Right atrium auricular region (tissue), 2 donors: ENCODE results near the gene LAD1. TPM values are rescaled to one million over a fixed set of nuclear protein-coding genes. Genes with fewer than 3 reads are reported as not detected.

ENCODE experiments used
- DNase-seq: peaks from one replicate; pipeline ENCODE4 v3.0.0-alpha.2; 2019; ENCODE audit warnings: low spot score
- H3K27ac ChIP-seq, 2 donors: fragments of 200-600 bp; sonication (generic); 1 replicate in 1 of 2; 2 replicates in 1 of 2; pipeline ENCODE4 v1.5.1; 2016 to 2019
- H3K27me3 ChIP-seq, 2 donors: fragments of 200-600 bp; sonication (generic); one replicate each; pipeline versions ENCODE4 v1.5.1 to v1.6.0; 2017 to 2019
- H3K36me3 ChIP-seq: fragments of 200-600 bp; sonication (generic); one replicate; pipeline ENCODE4 v1.5.1; 2016
- H3K4me1 ChIP-seq, 2 donors: fragments of 200-600 bp; sonication (generic); one replicate each; pipeline versions ENCODE4 v1.5.1 to v1.6.0; 2017 to 2019
- H3K4me3 ChIP-seq, 2 donors: fragments of 200-600 bp; sonication (generic); 1 replicate in 1 of 2; 2 replicates in 1 of 2; pipeline ENCODE4 v1.5.1; 2017 to 2019; ENCODE audit warnings: mild to moderate bottlenecking in 1 of 2, moderate library complexity in 1 of 2
- H3K9me3 ChIP-seq, 2 donors: fragments of 200-600 bp; sonication (generic); one replicate each; pipeline ENCODE4 v1.5.1; 2019
- total RNA-seq, 2 donors: library from RNA; depleted of rRNA; stranded (reverse); fragments of >200 nt; gene quantifications; one replicate each; pipeline ENCODE4 v1.1.0, GENCODE V29; 2016
- TF ChIP-seq, protein P1 (sequence below), 2 donors: fragments of 200-600 bp; sonication (generic); IDR thresholded peaks; one replicate each; pipeline ENCODE4 v1.5.1; 2019; ENCODE audit warnings: antibody characterized with exemption in 2 of 2

LAD1 gene
- total RNA-seq, 2 donors from 2014 or later: 1.4 to 8.8 TPM

DNA sequence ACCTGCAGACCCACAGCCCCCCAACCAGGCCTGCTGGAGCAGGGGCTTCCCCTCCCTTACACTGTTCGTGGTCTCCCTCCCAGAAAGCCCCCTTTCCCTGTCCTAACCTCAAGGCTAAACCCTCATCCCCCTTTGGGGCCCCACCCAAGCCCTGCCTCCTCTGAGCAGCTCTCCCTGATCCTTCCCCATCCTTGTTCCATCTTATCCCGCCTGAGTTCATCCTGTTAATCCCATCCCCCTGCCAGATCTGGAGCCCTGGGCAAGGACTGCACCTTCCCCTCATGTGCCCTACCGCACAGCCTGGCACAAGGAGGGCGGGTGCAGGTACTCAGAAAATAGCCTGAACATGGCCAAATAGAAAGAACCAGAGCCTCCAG, 14.7 kb downstream of the LAD1 start:
- Histone ChIP-seq H3K27ac (peak overlapping the region; percentile 76 to 92), H3K9me3 (no peaks in the 10 kb centered on the region), H3K27me3 (no peaks in the 10 kb centered on the region), H3K36me3 (no peaks in the 10 kb centered on the region), H3K4me3 (no peak overlapping the region), H3K4me1 (peaks cover 0 to 44% of the 10 kb centered on the region in 2 donors)
- DNase-seq: no peak
- TF ChIP-seq, protein P1, sequence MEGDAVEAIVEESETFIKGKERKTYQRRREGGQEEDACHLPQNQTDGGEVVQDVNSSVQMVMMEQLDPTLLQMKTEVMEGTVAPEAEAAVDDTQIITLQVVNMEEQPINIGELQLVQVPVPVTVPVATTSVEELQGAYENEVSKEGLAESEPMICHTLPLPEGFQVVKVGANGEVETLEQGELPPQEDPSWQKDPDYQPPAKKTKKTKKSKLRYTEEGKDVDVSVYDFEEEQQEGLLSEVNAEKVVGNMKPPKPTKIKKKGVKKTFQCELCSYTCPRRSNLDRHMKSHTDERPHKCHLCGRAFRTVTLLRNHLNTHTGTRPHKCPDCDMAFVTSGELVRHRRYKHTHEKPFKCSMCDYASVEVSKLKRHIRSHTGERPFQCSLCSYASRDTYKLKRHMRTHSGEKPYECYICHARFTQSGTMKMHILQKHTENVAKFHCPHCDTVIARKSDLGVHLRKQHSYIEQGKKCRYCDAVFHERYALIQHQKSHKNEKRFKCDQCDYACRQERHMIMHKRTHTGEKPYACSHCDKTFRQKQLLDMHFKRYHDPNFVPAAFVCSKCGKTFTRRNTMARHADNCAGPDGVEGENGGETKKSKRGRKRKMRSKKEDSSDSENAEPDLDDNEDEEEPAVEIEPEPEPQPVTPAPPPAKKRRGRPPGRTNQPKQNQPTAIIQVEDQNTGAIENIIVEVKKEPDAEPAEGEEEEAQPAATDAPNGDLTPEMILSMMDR (IDR thresholded peaks at IDR 0.05): no peak

DNA sequence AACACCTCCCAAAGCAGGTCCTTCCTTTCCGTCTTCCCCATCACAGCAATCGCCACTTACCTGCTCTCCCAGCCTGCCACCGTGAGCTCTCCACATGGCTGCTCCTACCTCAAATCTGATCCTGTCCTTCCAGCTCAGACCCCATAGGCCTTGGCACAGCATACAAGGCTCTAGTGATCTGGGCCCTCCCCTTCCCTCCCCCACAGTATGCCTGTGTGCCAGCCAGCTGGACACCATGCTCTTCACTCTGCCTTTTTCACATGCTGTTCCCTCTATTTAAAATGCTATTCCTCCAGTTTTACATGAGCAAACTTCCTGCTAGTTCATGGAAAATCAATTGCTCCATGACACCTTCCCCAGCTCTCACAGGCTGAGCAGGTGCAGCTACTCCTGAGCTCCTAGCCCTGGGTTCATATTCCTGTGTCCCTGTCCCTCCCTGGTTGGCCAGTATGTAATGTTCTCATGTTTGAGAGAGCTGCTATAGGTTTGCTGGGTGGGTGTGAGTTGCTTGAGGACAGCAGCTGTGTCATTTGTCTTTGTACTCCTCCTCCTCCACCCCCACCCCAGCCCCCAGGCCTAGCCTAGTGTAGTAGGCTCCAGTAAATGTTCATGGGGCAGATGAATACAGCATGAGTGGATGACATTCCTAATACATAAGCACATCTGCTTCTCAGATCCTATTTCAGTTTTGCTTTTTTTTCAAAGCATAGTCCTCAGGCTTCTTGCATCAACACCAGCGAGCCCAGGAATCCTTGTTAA, 15.3 kb downstream of the LAD1 start:
- no peak for DNase-seq

DNA sequence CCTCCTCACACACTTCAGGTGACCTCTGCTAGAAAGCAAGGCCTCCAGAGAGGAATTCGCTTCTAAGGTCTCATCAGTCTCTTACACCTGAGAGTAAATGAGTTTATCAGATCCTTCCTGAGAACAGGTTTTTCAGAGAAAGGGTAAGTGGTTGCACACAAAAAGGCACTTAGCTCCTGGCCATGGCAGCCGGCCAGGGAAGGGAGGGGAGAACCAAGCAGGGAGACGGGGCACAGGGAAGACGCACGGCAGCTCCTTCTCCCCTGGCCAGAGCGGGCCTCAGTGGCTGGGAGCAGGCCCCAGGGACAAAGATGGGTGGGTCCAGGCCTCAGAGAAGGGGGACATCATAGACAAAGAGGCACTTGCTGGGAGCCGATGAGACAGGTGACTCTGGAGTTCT, 18.0 kb downstream of the LAD1 start:
- TF ChIP-seq, protein P1 (IDR thresholded peaks at IDR 0.05): no peak
- peak overlapping the region; percentile 89 to 92 for H3K27ac ChIP-seq
- no peak overlapping the region for H3K4me3 ChIP-seq
- peaks cover 0 to 57% of the 10 kb centered on the region in 2 donors for H3K4me1 ChIP-seq
- peaks cover 10% of the 10 kb centered on the region for H3K36me3 ChIP-seq
- no peak for DNase-seq
- H3K27me3 ChIP-seq: no peaks in the 10 kb centered on the region
- H3K9me3 ChIP-seq: no peaks in the 10 kb centered on the region

More for the DNA sequence above, 15.3 kb downstream of the LAD1 start:
- H3K27ac ChIP-seq: peak overlapping the region; percentile 76 to 92
- TF ChIP-seq, protein P1 (IDR thresholded peaks at IDR 0.05): no peak
- peaks cover 0 to 48% of the 10 kb centered on the region in 2 donors for H3K4me1 ChIP-seq
- no peaks in the 10 kb centered on the region for H3K9me3 ChIP-seq
- H3K36me3 ChIP-seq: no peaks in the 10 kb centered on the region
- no peaks in the 10 kb centered on the region for H3K27me3 ChIP-seq
- peak overlapping the region in 1 of 2 donors; percentile 20 for H3K4me3 ChIP-seq

DNA sequence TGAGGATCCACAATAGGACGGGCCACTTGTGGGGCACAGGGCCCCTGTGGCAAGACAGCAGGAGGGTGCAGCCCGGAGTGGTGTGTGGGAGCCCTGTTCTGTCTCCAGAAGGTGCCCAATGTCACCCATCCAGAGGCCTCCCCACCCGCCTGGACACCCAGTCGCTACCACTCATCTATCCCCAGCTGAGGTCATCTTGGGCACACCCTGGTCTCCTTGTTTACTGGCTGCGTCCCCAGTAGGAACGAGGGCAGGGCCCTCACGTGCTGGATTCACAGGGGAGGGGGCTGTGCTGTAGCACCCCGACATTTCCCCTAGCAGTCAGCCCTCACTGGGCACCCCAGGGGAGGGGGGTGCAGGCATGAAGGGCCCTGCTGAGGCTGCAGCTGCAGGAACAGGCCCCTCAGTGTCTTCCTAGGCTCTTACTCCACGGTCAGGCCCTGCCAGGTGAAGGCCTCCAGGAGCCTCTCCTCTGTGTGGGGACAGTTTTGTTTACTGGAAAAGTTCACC, 19.3 kb downstream of the LAD1 start:
- H3K9me3 ChIP-seq: no peaks in the 10 kb centered on the region
- H3K36me3 ChIP-seq: peaks cover 22% of the 10 kb centered on the region
- DNase-seq: no peak
- no peaks in the 10 kb centered on the region for H3K27me3 ChIP-seq
- no peak overlapping the region for H3K4me3 ChIP-seq
- TF ChIP-seq, protein P1 (IDR thresholded peaks at IDR 0.05): no peak
- H3K27ac ChIP-seq: peak overlapping the region; percentile 89 to 92
- peaks cover 0 to 53% of the 10 kb centered on the region in 2 donors for H3K4me1 ChIP-seq

DNA sequence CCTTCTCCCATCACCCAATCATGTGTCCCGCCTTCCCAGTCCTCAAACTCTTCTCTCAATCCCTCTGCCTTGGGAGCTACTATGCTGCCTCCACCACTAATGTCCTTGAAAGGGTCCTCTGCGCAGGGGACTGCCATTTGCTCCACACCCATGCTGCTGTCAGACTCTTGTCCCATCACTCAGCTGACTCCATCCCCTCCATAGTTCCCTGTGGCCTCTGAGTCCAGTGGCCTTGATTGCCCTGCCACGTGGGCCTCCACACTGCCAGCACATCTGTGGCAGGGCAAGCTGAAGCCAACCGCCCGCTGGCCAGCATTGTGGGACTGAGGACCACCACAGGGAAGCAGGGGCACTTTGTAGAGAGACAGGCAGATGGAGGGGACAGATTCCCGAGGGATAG, 20.3 kb downstream of the LAD1 start:
- Histone ChIP-seq H3K27me3 (no peaks in the 10 kb centered on the region), H3K36me3 (peaks cover 31% of the 10 kb centered on the region), H3K9me3 (no peaks in the 10 kb centered on the region), H3K27ac (peak overlapping the region; percentile 89 to 92), H3K4me1 (peaks cover 0 to 44% of the 10 kb centered on the region in 2 donors), H3K4me3 (no peak overlapping the region)
- TF ChIP-seq, protein P1 (IDR thresholded peaks at IDR 0.05): no peak
- no peak for DNase-seq
